Endothelial cell of umbilical vein (primary cell): ENCODE measurements around the gene ANKDD1B. TPM values are rescaled to one million over a fixed set of nuclear protein-coding genes. Genes with fewer than 3 reads are reported as not detected.

Experiments used
- BruUV-seq: library from RNA; stranded (reverse); fragments of 400-500 nt; replicated peaks from 2 replicates; lab custom pipeline; 2021; lab: Mats Ljungman, UMichigan
- CTCF ChIA-PET: fragments of 300-600, 350-600 bp; sonication (Branson Sonifier 250); formaldehyde crosslinking; loops from one replicate; lab custom pipeline; 2021; ENCODE audit warnings: antibody characterized with exemption, inconsistent platforms; lab: Charles Lee
- POLR2A ChIA-PET: fragments of 300-600, 350-600 bp; sonication (Branson Sonifier 250); formaldehyde crosslinking; loops from one replicate; lab custom pipeline; 2021; ENCODE audit warnings: antibody characterized with exemption, inconsistent platforms; lab: Charles Lee
- DNase-seq: peaks from one replicate; pipeline ENCODE4 v3.0.0-alpha.2; 2011; ENCODE audit warnings: low read depth, low spot score
- FAIRE-seq: peaks from 2 replicates; lab custom pipeline; 2011; peaks lifted over from hg19 to GRCh38; lab: Jason Lieb, UNC
- H2AFZ ChIP-seq: 2 replicates; pipeline ENCODE4 v1.6.0; 2012; ENCODE audit warnings: low read depth, low read length, control low read depth, inconsistent platforms
- H3K27ac ChIP-seq: 2 replicates; pipeline ENCODE4 v1.5.1; 2011; ENCODE audit warnings: low read depth, mild to moderate bottlenecking, control low read depth, low read length, moderate library complexity; ENCODE audit not compliant: insufficient read depth
- H3K27me3 ChIP-seq, 2 experiments: 2 replicates each; pipeline versions ENCODE4 v1.6.0 to v1.6.1; 2011; ENCODE audit warnings: low read length in 2 of 2, mixed read lengths in 1 of 2; ENCODE audit not compliant: control insufficient read depth in 2 of 2, insufficient read depth in 2 of 2
- H3K36me3 ChIP-seq, 2 experiments: 2 replicates in 1 of 2; 3 replicates in 1 of 2; pipeline ENCODE4 v1.5.1; 2011; ENCODE audit warnings: low read length in 2 of 2, mild to moderate bottlenecking in 1 of 2, moderate library complexity in 1 of 2; ENCODE audit not compliant: control insufficient read depth in 2 of 2, insufficient read depth in 2 of 2; ENCODE audit errors: extremely low read depth in 1 of 2
- H3K4me1 ChIP-seq: 3 replicates; pipeline ENCODE4 v1.5.1; 2011; ENCODE audit warnings: mild to moderate bottlenecking, low read length; ENCODE audit not compliant: control insufficient read depth, insufficient read depth; ENCODE audit errors: extremely low read depth
- H3K4me2 ChIP-seq: 2 replicates; pipeline ENCODE4 v1.6.1; 2011; ENCODE audit warnings: low read length, control low read depth, mixed read lengths; ENCODE audit not compliant: insufficient read depth
- H3K4me3 ChIP-seq, 3 experiments: fragments of 200-600 bp in 1 of 3; sonication (generic), shearing (Covaris generic) in 1 of 3; replicated peaks in 1 of 3; 2 replicates each; pipeline ENCODE4 v1.5.1; 2011 to 2016; ENCODE audit warnings: control low read depth in 3 of 3, low read length in 3 of 3, mild to moderate bottlenecking in 2 of 3, inconsistent platforms in 1 of 3, low read depth in 1 of 3, moderate library complexity in 1 of 3; ENCODE audit not compliant: insufficient read depth in 1 of 3
- H3K79me2 ChIP-seq: 2 replicates; pipeline ENCODE4 v1.6.0; 2012; ENCODE audit warnings: low read length, inconsistent platforms; ENCODE audit not compliant: control insufficient read depth, insufficient read depth
- H3K9ac ChIP-seq: replicated peaks from 2 replicates; pipeline ENCODE3; 2011; ENCODE audit warnings: low read length, control low read depth; ENCODE audit not compliant: insufficient read depth; ENCODE audit errors: extremely low read depth
- H3K9me1 ChIP-seq: replicated peaks from 3 replicates; pipeline ENCODE4 v1.6.0; 2011; ENCODE audit warnings: mild to moderate bottlenecking, low read length; ENCODE audit not compliant: control insufficient read depth, insufficient read depth; ENCODE audit errors: extremely low read depth
- H3K9me3 ChIP-seq: replicated peaks from 2 replicates; pipeline ENCODE4 v1.5.1; 2012; ENCODE audit warnings: low read length, inconsistent platforms; ENCODE audit not compliant: control insufficient read depth, insufficient read depth
- H4K20me1 ChIP-seq: replicated peaks from 2 replicates; pipeline ENCODE3; 2011; ENCODE audit warnings: mild to moderate bottlenecking, low read length; ENCODE audit not compliant: control insufficient read depth, insufficient read depth; ENCODE audit errors: extremely low read depth
- EZH2 ChIP-seq: IDR thresholded peaks from 2 replicates; pipeline ENCODE4 v1.6.1; 2012; ENCODE audit warnings: borderline replicate concordance, low read depth, mild to moderate bottlenecking, moderate library complexity, low read length, inconsistent platforms; ENCODE audit not compliant: severe bottlenecking
- FOS ChIP-seq: IDR thresholded peaks from 2 replicates; pipeline ENCODE4 v1.6.1; 2011; ENCODE audit warnings: mild to moderate bottlenecking, low read length, moderate library complexity, borderline replicate concordance; ENCODE audit not compliant: insufficient read depth
- GATA2 ChIP-seq: IDR thresholded peaks from 2 replicates; pipeline ENCODE4 v1.7.0; 2011; ENCODE audit warnings: low read depth, mild to moderate bottlenecking, moderate library complexity, mixed read lengths, low read length; ENCODE audit not compliant: insufficient read length, insufficient read depth
- JUN ChIP-seq: IDR thresholded peaks from 2 replicates; pipeline ENCODE4 v1.6.1; 2011; ENCODE audit warnings: borderline replicate concordance, low read depth; ENCODE audit not compliant: insufficient read length, insufficient read depth
- MYC ChIP-seq: IDR thresholded peaks from one replicate; pipeline ENCODE4 v1.6.1; 2011; ENCODE audit warnings: mild to moderate bottlenecking, low read depth, low read length
- POLR2A ChIP-seq: IDR thresholded peaks from 2 replicates; pipeline ENCODE4 v1.6.1; 2012; ENCODE audit warnings: low read depth, mild to moderate bottlenecking, control low read depth, low read length
- POLR2AphosphoS5 ChIP-seq: IDR thresholded peaks from 2 replicates; pipeline ENCODE4 v1.6.1; 2012; ENCODE audit warnings: low read depth, mild to moderate bottlenecking, control low read depth, low read length, moderate library complexity; ENCODE audit not compliant: insufficient read depth
- dilution Hi-C: fragments of 300-500 bp; cut with MboI; formaldehyde crosslinking; loops from one replicate; pipeline ENCODE4 v1.15.0; 2019; ENCODE audit warnings: low sequenced_read_pairs; ENCODE audit not compliant: extremely low pct_ligation_motif_present
- intact Hi-C: fragments of 100-400 bp; cut with micrococcal nuclease; formaldehyde crosslinking; loops from one replicate; pipeline ENCODE4 v1.10.0; 2022
- polyA plus RNA-seq, 4 experiments: library from polyadenylated mRNA; depleted of rRNA in 3 of 4; stranded (reverse) in 3 of 4; unstranded in 1 of 4; fragments of >200 nt; gene quantifications; 2 replicates each; pipeline versions ENCODE4 v1.2.1 to v1.2.3, GENCODE V29; 2011 to 2012; ENCODE audit warnings: missing spikeins in 1 of 4
- total RNA-seq: library from RNA; stranded (reverse); gene quantifications from 2 replicates; pipeline ENCODE4 v1.2.3, GENCODE V29; 2021
- TF ChIP-seq, protein P1 (sequence below), 2 donors: IDR thresholded peaks; 1 replicate in 1 of 2; 2 replicates in 1 of 2; pipeline ENCODE4 v1.5.1; 2011; ENCODE audit warnings: low read length in 2 of 2, mild to moderate bottlenecking in 2 of 2, moderate library complexity in 2 of 2, control low read depth in 1 of 2, inconsistent platforms in 1 of 2, low read depth in 1 of 2; ENCODE audit not compliant: insufficient read depth in 1 of 2; ENCODE audit errors: extremely low read depth in 1 of 2
- TF ChIP-seq, protein P2 (sequence below): IDR thresholded peaks from 2 replicates; pipeline ENCODE4 v1.6.1; 2011; ENCODE audit not compliant: insufficient read depth, insufficient read length

Gene ANKDD1B
- total and polyA plus RNA-seq, 2 donors (not counting 3 experiments of a cell fraction or from before 2014, with no cell fraction given), result 0.15 to 0.71 TPM

DNA sequence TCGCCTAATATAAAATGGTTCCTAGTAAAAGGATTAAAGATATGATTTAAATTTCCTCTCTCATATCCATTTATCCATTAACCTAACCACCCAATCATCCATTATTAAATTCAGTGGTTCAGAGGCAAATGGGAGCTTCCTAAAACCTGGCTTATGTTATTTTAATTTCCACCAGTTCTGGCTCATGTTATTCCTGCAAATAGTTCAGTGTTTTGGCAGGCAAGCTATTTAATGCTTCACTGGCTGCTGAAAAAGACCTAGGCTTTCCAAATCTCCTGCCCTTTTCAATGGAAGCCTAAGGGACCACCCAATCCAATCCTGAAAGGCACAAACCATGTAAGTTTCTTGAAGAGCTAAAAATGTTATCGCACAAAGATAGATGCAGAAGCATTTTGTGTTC, 53.7 kb downstream of the ANKDD1B start:
- Histone ChIP-seq H3K27ac (no peak overlapping the region), H3K79me2 (no peaks in the 10 kb centered on the region), H4K20me1 (no peaks in the 10 kb centered on the region), H3K4me1 (peaks cover 18% of the 10 kb centered on the region), H3K27me3 (no peaks in the 10 kb centered on the region), H3K36me3 (no peaks in the 10 kb centered on the region), H3K9ac (no peak overlapping the region), H3K9me1 (no peaks in the 10 kb centered on the region), H3K4me3 (no peak overlapping the region), H3K9me3 (no peaks in the 10 kb centered on the region), H2AFZ (no peak overlapping the region), H3K4me2 (no peak overlapping the region)
- POLR2A ChIA-PET, result no interaction called here
- TF ChIP-seq GATA2, result no peak
- TF ChIP-seq JUN, result no peak
- no peak for TF ChIP-seq EZH2
- TF ChIP-seq, protein P1, sequence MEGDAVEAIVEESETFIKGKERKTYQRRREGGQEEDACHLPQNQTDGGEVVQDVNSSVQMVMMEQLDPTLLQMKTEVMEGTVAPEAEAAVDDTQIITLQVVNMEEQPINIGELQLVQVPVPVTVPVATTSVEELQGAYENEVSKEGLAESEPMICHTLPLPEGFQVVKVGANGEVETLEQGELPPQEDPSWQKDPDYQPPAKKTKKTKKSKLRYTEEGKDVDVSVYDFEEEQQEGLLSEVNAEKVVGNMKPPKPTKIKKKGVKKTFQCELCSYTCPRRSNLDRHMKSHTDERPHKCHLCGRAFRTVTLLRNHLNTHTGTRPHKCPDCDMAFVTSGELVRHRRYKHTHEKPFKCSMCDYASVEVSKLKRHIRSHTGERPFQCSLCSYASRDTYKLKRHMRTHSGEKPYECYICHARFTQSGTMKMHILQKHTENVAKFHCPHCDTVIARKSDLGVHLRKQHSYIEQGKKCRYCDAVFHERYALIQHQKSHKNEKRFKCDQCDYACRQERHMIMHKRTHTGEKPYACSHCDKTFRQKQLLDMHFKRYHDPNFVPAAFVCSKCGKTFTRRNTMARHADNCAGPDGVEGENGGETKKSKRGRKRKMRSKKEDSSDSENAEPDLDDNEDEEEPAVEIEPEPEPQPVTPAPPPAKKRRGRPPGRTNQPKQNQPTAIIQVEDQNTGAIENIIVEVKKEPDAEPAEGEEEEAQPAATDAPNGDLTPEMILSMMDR (IDR thresholded peaks at IDR 0.05; ENCODE audit: extremely low read depth in 1 of 2, insufficient read depth in 1 of 2, low read depth in 1 of 2, low read length in 2 of 2), result no peak
- TF ChIP-seq MYC, result no peak
- TF ChIP-seq, protein P2, sequence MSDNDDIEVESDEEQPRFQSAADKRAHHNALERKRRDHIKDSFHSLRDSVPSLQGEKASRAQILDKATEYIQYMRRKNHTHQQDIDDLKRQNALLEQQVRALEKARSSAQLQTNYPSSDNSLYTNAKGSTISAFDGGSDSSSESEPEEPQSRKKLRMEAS, result no peak
- no peak for TF ChIP-seq POLR2AphosphoS5
- TF ChIP-seq POLR2A, result no peak
- no peak for TF ChIP-seq FOS
- CTCF ChIA-PET, result interaction anchor here (0.6 to 2.6 kb wide), 5 partner anchors 8 to 236 kb away, joined by 3 to 14 read pairs (median 5); no protein-coding TSS in a partner anchor
- no TSS peak for BruUV-seq
- intact Hi-C loops (loop anchor here (5.0 kb wide), 1 partner anchor 613 kb away; the partner anchor contains the start of gene GCNT4), dilution Hi-C loops (no loop called here)
- FAIRE-seq (no peak), DNase-seq (no peak)
